Stimulated activated CD4-positive, alpha-beta T cell treated with anti-CD3 and anti-CD28 coated beads, Interleukin-12 subunit alpha, Interleukin-12 subunit beta, amount 100 ng/mL, for 4 hours (primary cell): ENCODE data around the gene ECI1.

Experiments used
- DNase-seq: peaks from one replicate; pipeline ENCODE4 v3.0.0-alpha.2; 2020

ECI1 gene, protein sequence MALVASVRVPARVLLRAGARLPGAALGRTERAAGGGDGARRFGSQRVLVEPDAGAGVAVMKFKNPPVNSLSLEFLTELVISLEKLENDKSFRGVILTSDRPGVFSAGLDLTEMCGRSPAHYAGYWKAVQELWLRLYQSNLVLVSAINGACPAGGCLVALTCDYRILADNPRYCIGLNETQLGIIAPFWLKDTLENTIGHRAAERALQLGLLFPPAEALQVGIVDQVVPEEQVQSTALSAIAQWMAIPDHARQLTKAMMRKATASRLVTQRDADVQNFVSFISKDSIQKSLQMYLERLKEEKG

DNA sequence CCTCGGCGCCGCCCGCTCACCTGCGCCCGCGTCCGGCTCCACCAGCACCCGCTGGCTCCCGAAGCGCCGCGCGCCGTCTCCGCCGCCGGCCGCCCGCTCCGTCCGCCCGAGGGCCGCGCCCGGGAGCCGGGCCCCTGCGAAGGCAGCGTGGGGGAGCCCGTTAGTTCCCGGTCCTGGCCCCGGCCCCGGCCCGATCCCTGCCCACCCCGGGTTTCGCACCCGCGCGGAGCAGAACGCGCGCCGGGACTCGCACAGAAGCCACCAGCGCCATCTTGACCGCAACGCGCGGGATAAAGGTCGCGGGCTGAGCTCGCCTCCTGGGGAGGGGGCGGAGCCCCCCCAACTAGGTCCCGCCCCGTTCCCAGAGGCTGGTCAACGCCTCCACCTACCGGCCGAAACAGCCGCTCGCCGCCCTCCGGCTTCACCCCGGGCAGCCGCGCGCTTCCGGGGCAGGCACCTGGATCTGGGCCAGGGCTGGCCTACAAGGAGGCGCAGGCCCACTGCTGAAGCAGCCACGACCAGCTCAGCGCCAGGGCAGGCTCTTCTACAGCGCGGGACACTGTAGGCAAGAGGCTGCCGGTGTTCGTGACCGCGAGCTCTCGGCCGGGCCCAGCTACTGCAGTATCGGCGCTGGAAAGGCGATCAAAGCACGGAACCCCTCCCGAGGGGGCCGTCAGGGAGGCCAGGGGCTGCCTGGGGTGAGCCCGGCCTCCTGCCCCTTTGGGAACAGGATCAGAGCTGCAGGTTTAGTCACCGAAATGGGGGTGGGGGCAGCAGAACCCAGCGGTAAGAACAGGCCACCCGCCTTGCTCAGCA is at the start of gene ECI1:
TSS of gene ECI1 (minus strand) at position 292 of the 816 bp plus-strand sequence. CDS start at position 271, 21 bp downstream.
- DNase-seq: peak; percentile 76

DNA sequence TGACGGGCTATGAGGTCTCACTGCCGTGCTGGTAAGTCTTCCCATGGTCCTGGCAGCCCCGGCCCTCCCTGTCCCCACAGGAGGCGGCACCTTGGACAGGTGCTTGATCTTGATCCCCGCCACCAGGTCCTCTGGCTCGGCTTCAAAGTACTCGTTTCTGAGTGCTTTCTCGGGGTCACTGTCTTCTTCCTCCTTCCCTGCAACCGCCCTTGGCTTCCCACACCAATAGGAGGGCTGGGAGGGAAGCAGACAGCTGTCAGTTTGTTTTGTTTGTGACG is 48.5 kb upstream of the ECI1 start:
- no peak for DNase-seq

DNA sequence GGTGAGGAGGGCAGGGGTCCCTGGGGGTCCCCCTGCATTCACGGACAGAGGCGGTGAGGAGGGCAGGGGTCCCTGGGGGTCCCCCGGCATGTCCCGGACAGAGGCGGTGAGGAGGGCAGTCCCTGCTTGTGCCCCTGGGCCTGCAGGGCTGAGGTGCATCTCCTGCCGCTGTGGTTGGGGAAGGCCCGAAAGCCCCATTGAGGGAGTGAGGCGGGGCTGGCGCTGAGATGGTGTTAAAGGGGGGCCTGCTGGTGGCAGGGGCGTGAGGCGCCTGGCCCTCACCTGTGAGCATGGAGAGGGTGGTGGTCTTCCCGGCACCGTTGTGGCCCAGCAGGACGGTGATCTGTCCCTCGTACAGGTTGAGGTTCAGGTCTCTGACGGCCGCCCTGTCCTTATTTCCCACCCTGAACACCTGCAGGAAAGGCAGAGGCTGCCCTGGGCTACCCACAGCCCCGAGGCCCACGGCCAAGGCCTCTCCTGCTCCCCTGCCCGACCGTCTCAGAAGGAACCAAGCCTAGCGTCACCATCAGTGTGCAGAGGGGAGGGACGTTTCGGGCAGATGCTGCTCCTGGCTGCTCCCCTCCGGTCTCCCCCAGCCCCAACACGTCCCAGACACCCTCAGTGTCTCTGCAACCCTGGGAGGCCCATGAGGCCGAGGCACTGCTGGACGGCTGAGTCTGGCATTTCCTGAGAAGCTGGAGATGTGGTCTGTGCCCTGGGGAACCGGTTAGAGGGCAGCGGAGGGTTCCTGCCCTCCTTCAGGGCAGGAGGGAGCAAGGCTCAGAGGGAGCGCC is 47.9 kb upstream of the ECI1 start:
- DNase-seq: no peak

DNA sequence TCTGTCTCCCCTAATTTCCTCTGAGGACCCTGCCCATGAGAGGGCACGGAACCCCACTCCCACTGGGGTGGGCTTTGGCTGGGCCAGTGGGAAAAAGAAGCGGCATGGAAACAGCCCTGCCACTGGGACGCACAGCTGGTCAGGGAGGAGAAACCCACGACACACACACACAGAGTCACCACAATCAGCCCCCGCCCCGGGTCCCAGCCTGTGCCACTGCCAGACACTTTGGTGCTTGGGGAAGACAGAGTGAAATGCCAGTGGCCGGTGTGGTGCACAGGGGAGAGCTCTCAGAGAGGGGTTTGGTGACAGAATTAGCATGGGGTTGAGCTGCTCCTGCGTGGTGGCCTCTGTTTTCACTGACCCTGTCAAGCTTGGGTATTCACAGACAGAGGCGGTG is 47.2 kb upstream of the ECI1 start:
- no peak for DNase-seq

DNA sequence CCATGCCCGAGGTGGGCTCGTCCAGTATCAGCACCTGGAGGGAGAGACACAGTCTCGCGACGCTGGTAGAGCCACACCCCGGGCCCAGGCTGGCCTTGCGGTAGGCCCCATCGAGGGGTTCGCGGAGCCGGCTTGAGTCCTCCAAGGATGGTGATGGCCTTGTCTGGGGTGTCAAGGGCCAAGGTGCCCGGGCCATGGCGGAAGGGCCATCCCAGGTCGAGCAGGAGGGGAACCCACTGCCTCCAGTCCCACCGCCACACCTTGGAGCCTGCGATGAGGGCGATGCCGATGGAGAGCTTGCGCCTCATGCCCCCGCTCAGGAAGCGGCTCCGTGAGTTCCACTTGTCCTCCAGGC is 46.1 kb upstream of the ECI1 start:
- DNase-seq: no peak

DNA sequence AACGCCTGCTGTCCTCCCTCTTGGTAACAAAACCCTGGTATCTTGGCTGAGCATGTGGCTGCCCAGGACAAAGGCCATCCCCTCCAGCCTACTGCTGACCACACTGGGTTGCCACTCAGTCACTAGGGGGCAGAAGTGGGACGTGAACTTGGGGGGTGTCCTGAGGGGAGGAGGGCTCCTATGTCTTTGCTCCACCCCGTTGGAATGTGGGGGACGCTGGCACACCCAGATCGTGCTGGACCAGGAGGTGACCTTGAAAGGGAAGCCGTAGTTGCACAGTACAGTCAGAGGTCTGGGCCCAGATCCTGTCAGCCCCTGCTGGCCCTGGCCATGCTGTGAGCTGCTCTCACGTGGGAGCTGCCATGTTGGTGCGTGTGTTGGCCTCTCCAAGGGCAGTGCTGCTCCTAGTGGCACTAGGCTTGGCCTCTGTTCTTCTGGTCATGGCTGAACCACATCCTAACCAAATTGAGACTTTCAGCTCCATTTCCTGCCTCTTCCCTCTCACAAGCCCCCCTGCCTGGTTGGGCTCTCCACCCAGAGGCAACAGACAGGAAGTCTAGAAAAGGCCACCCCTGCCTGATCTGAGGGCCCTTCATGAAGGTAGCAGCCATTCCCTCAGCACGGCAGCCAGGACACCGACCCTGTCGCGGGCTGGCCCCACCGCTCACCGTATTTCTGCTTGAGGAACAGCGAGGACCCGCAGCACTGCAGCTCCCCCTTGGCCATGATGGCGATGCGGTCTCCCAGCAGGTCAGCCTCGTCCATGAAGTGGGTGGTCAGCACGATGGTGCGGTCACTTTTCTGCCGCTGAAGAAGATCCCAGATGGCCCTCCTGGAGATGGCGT is 45.5 kb upstream of the ECI1 start:
- no peak for DNase-seq

DNA sequence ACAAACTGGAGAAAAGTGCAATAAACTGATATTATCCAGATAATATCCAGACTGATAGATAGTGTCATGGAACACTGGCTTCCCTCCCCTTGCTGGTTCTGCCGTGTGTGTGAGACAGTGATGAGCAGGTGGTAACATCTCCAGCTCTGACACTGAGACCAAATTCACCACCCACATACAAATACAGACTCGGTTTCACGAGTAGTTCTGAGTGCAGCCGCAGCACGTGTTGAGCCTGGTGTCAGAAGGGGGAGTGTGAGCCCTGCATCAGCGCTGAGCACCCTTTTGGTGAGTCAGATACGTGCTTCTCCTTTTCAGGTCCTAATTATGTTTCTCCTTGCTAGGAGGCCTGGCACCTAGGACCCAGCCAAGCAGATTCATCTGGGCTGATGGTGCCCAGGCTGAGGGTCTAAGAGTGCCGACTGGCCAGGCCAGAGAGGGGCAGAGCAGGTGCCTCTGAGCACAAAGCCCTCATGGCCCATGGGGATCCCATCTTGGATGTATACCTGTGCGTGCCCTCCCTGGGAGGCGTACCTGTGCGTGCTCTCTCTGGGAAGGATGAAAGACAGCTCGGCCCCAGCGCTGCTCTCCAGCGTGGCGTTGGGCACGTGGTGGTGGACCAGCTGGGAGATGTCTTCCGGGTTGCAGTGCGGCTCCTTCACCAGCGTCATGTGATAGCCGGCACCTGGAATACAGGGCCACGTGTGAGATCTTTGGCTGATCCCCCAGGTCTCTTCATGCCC is 43.8 kb upstream of the ECI1 start:
- DNase-seq: no peak

DNA sequence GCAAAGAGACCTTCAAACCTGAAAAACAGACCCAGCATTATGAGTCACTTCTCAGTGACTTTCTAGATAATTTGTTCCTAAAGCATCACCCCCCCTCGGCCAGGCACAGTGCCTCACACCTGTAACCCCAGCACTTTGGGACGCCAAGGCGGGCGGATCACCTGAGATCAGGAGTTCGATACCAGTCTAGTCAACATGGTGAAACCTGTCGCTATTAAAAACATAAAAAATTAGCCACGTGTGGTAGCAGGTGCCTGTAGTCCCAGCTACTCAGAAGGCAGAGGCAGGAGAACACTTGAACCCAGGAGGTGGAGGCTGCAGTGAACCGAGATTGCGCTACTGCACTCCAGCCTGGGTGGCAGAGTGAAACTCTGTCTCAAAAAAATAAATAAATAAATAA is 40.8 kb upstream of the ECI1 start:
- no peak for DNase-seq

DNA sequence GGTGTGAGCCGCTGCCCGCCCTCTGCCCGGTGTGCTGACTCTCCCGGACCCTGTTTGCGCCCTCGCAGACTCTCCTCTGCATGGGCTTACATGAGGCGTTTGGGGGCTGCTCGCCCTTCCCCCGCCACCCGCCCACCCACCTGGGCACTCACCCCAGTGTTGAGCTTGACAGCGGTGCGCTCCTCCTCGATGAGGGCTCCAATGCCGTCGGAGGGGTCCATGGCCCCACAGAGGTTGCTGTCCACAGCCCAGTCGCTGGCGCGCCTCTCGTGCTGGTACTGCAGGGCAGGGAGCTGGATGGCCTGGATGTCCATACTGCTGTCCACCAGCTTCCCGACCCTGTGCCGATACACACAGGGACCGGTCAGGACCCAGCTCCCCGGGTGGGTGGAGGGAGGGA is 37.9 kb upstream of the ECI1 start:
- DNase-seq: no peak

DNA sequence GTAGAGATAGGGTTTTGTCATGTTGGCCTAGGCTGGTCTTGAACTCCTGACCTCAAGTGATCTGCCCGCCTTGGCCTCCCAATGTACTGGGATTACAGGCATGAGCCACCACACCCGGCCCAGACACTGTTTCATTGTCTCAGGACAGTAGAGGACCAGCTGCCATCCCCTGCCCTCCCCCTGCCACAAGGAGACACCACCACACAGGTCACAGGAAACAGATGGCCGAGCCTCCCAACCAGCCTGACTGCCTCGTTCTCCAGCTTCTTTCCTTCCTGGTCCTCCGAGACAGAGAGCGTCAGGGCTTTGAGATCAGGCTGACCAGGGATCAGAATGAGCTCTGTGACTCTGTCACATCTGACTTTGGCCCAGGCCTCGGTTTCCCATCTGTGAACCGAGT is 37.3 kb upstream of the ECI1 start:
- DNase-seq: no peak

DNA sequence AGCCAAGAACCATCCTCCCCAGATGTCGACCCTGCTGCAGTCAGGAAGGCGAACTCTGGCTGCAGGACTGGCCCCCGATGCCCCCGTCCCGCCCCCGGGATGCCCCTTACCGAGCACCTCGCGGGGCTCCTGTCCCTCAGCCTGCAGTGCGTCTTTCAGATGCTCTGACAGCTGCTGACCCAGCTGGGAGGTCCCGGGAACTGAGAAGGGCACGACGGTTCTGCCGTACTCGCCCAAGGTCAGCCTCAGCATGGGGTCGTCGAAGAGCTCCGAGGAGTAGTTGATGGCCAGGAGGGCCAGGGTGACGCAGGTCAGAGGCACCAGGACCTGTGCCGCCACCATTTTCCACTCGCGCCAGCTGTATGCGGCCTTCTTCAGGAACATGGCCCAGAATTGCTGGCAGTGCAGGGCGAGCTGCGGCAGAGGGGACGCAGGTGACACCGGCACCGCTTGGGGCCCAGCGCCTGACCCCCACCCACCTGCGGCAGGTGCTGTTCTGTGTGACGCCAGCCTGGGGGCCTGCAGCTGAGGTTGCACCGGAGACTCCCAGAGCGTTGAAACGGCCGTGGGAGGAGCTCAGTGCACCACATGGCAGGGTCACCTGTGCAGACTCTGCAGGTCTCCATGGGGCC is 36.6 kb upstream of the ECI1 start:
- no peak for DNase-seq

DNA sequence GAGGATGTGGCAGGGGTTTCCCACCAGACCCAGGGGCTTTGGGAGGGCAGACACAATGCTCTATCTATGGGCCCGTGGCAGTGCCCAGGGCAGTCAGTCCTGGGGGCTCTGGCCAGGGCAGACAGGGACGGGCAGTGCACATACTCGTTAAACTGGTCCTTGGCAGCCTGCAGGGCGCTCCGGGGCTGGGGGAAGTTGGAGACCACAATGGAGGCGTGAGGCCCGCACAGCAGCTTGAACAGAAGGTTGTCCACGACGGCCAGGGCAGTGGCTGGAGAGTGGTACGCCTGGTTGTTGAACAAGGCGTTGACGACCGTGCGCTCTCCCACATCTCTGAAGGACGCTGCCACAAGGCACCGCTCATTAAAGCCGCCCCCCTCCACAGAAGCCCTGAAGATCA is 35.2 kb upstream of the ECI1 start:
- no peak for DNase-seq

DNA sequence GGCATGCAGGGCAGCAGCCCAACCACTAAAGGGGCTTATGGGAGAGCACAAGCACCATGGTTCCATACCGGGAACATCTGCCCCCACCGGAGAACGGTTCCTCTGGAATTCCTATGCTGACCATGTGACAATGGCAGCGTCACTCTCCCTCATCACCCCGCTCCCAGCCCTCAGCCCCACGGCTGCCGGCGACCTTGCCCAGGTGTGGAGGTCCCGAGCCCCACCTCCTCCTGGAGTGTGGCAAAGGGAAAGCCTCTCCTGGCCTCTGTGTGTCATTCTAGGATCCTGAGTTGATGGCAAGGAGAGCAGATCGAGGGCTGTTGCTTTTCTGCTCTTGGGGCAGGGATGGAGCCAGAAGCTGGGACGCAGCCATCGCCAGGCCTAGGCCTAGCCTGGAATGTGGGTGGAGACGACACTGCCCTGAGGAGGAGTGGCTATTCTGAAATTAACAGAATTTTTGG is 34.4 kb upstream of the ECI1 start:
- DNase-seq: no peak

DNA sequence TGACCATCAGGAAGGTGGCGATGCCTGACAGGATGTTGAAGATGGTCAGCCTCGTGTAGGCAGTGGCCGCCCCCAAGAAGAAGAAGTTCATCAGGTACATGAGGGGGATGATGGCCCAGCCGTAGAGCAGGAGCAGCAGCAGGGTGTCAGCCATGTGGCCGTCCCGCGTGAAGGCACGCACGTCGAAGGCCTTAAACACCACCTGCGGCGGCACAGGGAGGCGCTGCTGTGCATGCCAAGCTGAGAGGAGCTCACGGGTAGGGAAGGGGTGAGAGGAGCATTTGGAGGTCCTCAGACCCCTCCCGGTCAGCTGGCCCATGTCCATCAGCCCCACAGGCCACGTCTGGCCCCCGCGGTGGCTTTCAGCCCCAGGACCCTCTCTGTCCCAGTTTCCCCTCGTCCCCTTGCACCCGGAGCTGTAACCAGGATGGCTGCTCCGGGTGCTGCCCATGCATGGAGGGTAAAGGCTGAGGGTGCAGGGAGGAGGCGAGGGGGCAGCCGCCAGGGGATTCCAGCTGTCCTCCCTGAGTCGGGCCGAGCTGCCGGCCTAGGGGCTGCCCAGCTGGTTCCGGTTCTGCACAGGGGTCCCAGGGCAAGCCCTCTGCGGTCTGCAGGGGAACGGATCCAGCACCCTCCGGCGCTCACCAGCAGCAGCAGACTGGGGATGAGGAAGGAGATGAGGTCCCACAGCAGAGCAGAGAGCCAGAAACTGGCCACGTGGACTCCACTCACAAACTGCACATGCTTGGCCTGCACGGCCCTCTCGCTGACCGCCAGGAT is 33.6 kb upstream of the ECI1 start:
- DNase-seq: no peak

DNA sequence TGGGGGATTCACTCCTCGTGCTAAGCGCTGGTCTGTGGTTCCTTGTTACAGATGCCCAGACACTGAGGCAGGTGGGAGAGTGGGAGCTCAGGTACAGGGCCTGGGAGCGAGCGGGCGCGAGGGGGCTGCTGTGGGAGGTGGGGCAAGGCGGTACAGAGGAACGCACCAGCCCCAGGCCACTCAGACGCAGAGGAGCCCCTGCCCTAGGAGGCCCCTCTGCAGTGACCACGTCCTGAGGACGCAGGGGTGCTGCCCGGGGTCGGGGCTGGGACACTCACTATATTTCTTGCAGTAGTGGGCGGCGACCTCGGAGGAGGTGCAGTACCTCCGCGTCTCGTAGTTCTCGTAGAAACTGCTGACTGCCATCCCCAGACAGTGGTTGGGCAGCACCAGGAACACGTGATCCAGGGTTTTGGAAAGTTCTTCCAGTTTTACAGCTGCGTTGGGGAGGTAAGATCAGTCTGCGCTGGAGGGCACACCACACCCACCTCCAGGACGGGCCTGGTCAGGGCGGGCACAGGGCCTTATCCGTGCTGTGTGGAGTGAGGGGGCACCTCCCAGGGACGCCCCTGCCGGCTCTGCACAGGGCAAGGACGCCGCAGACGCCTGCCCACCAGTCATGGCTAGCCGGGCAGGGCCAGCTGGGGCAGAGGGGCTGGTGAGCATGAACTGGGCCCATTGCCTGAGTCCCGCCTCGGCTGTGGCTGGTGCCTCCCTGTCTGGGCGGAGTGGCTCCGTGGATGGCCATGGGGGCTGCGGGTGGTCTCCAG is 32.8 kb upstream of the ECI1 start:
- DNase-seq: no peak

DNA sequence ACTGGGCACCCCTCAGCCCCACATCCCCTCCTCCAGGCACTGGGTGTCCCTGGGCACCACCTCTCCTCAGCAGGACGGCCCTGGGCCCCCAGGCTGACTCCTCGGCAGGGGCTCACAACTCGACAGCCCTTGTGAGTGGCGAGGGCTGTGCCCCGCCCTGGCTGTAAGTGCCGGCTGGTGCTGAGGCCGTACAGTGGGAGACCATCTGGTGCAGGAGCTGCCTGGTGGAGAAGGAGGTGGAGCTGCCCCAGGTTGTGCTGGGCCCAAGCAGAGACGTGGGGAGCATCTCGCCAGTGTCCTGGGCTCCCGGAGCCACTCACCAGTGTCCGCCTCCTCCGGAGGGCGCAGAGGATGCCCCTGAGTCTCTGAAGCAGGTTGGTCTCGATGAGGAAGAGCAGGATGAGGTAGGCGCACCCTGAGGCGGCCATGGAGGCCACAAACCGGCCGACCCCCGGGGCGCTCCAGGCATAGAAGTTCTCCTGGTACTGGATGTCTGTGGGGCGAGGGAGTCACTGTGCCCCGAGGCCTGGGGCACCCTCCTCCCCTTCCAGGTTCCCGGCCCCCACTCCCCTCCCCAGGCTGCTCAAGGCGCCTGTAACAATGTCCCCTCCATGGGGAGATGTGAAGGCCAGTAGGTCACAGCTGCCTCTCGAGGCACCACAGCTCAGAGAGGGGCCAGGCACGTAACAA is 31.6 kb upstream of the ECI1 start:
- no peak for DNase-seq

DNA sequence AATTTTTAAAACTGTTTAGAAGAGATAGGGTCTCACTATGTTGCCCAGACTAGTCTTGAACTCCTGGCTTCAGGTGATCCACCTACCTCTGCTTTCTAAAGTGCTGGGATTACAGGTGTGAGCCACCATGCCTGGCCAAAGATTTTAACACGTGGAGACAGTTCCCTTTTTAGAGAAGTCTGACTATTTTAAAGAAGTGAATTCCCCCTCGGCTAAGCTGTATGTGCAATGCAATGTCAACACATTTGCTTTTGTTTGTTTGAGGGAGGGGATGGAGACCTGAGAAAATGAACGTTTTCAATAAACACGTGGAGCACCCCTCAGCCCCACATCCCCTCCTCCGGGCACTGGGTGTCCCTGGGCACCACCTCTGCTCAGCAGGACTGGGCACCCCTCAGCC is 30.9 kb upstream of the ECI1 start:
- DNase-seq: no peak

DNA sequence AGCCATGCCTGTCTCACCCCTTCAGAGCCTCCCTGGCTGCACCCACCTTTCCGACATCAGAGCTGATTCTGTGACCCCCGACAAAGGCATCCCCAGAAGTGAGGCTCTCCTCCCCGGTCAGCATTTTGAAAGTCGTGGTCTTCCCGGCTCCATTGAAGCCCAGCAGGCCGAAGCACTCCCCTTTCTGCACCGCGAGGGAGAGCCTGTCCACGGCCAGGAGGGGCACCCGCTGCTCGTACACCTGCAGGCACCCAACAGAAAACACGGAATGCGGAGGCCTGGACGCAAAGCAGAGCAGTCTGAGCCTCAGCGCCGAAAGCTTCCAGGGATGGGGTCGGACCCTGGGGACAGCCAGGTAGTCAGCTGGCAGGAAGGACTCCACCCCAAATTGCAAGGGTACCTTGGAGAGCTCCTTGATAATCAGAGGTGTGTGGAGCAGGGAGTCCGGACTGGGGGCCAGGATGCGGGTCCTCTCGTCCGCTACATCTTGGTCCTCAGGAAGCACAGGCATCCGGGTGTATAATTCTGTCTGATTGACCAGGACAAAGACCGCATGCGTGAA is 29.7 kb upstream of the ECI1 start:
- no peak for DNase-seq

DNA sequence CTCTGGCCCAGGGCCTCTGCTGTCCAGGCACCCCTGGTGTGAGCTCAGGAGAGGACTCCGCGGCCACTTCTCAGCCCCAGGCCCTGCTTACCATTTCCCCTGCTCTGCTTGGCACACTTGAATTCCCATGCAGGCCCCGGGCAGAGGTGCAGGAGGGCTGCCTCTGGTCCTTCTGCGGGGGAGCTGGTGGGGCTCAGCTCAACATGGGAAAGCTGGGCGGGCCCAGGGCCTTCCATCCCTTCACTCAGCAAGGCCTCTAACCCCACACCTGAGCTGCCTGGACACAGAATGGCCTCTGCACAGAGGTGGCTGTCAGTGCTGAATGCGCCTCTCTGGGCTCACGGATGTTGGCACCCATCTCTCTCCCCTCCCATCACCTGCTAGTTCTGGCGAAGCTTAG is 29.1 kb upstream of the ECI1 start:
- no peak for DNase-seq
